GM23248 (cell line): ENCODE results near the gene KCTD20. TPM values are rescaled to one million over a fixed set of nuclear protein-coding genes. Genes with fewer than 3 reads are reported as not detected.

Source experiments
- DNase-seq: peaks from one replicate; pipeline ENCODE4 v3.0.0-alpha.2; 2015
- H2AFZ ChIP-seq: fragments of 200-600 bp; sonication (generic); 2 replicates; pipeline ENCODE4 v1.6.1; 2016; ENCODE audit warnings: antibody characterized with exemption
- H3F3A ChIP-seq: fragments of 200-600 bp; sonication (generic); 2 replicates; pipeline ENCODE4 v1.6.1; 2016; ENCODE audit warnings: mild to moderate bottlenecking, antibody characterized with exemption, mixed run types; ENCODE audit not compliant: insufficient read depth
- H3K27ac ChIP-seq: fragments of 200-600 bp; sonication (generic); 2 replicates; pipeline ENCODE4 v1.5.1; 2016; ENCODE audit warnings: mild to moderate bottlenecking
- H3K27me3 ChIP-seq: fragments of 200-600 bp; sonication (generic); replicated peaks from 2 replicates; pipeline ENCODE4 v1.6.1; 2016; ENCODE audit warnings: mild to moderate bottlenecking; ENCODE audit not compliant: insufficient read depth
- H3K36me3 ChIP-seq: fragments of 200-600 bp; sonication (generic); 2 replicates; pipeline ENCODE4 v1.6.1; 2016; ENCODE audit warnings: low read depth, mild to moderate bottlenecking
- H3K4me1 ChIP-seq: fragments of 200-600 bp; sonication (generic); 2 replicates; pipeline ENCODE4 v1.6.1; 2016; ENCODE audit warnings: mild to moderate bottlenecking; ENCODE audit not compliant: insufficient read depth
- H3K4me2 ChIP-seq: fragments of 200-600 bp; sonication (generic); one replicate; pipeline ENCODE4 v1.6.1; 2016; ENCODE audit warnings: mild to moderate bottlenecking; ENCODE audit not compliant: unreplicated experiment
- H3K4me3 ChIP-seq: fragments of 200-600 bp; sonication (generic); 2 replicates; pipeline ENCODE4 v1.5.1; 2016; ENCODE audit warnings: mild to moderate bottlenecking
- H3K79me2 ChIP-seq: fragments of 200-600 bp; sonication (generic); 2 replicates; pipeline ENCODE4 v1.6.1; 2016; ENCODE audit warnings: mild to moderate bottlenecking; ENCODE audit not compliant: insufficient read depth
- H3K9ac ChIP-seq: fragments of 200-600 bp; sonication (generic); 2 replicates; pipeline ENCODE4 v1.6.1; 2016; ENCODE audit warnings: mild to moderate bottlenecking
- H3K9me2 ChIP-seq: fragments of 200-600 bp; sonication (generic); 2 replicates; pipeline ENCODE4 v1.6.1; 2016; ENCODE audit warnings: mixed run types, mild to moderate bottlenecking, moderate library complexity; ENCODE audit not compliant: insufficient read depth
- H3K9me3 ChIP-seq: fragments of 200-600 bp; sonication (generic); one replicate; pipeline ENCODE4 v1.6.1; 2017; ENCODE audit warnings: low read depth
- H4K20me1 ChIP-seq: fragments of 200-600 bp; sonication (generic); 2 replicates; pipeline ENCODE4 v1.6.0; 2016; ENCODE audit not compliant: insufficient read depth
- EZH2 ChIP-seq: fragments of 200-600 bp; sonication (generic); IDR thresholded peaks from 2 replicates; pipeline ENCODE4 v1.6.1; 2018; ENCODE audit warnings: antibody characterized with exemption, mild to moderate bottlenecking; ENCODE audit not compliant: insufficient read depth, poor library complexity, severe bottlenecking
- EZH2phosphoT487 ChIP-seq: fragments of 200-600 bp; sonication (generic); IDR thresholded peaks from 2 replicates; pipeline ENCODE4 v1.6.1; 2018; ENCODE audit warnings: antibody characterized with exemption, moderate library complexity, mild to moderate bottlenecking, low read depth; ENCODE audit not compliant: insufficient read depth
- WGBS, 2 experiments: methylation state at CpG; one replicate each; pipeline ENCODE4 v1.1.6; 2015 to 2017; ENCODE audit warnings: low lambda C conversion rate in 2 of 2, low coverage in 1 of 2; ENCODE audit errors: missing lambda C conversion rate in 2 of 2; 5-methylcytosine and 5-hydroxymethylcytosine counted together
- in situ Hi-C: fragments of 300-500 bp; cut with MboI; formaldehyde crosslinking; loops from 2 replicates; pipeline ENCODE4 v1.15.0; 2020
- polyA plus RNA-seq: library from polyadenylated mRNA; unstranded; fragments of >200 nt; fragmentation: Nextera tagmentation; extraction: Ambion mirVana; gene quantifications from 2 replicates; pipeline ENCODE4 v1.2.1, GENCODE V29; 2016
- total RNA-seq: library from RNA; depleted of rRNA; stranded (reverse); fragments of >200 nt; shearing (Covaris generic); gene quantifications from 2 replicates; pipeline ENCODE4 v1.2.3, GENCODE V29; 2014

KCTD20 gene
- total and polyA plus RNA-seq, 2 experiments from 2014 or later, result 52.7 to 120 TPM

DNA sequence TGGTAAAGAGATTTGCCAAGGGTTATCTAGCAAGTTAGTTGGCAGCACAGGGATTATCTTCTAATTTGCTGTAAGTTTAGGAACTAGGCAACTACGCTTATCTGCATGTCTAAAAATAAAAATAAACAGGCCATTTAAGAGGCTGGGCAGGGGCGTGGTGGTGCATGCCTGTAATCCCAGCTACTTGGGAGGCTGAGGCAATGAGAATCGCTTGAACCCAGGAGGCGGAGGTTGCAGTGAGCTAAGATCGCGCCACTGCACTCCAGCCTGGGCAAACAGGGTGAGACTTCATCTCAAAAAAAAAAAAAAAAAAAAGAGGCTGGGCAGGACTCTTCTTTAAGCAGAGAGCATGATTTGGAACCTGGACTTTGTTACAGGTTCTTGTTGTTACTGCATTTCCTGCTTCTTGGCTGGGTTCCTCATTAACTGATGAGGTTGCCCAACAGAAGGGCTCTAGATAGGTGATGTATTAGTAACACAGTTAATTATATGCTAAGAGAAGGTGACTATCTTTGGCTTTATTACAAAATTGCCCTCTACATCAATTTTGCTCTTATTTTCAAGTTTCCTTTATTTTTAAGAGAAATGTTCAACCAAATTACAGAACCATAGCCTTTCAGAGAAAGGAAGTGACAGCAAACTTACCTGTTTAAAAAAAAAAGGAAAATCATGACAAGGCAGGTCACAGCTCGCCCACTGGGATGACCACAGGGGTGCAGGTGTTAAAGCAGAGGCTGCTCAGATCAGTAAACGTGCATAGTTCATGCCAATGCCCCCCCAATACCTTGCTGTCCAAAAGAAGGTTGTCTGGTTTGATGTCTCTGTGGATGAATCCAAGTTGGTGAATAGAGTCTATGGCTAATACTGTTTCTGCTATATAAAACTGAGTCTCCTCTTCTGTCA is 72.0 kb downstream of the KCTD20 start:
- no peak overlapping the region for H3K4me3 ChIP-seq
- no peaks in the 10 kb centered on the region for H3F3A ChIP-seq
- in situ Hi-C loops, result no loop called here
- no peaks in the 10 kb centered on the region for H3K9me3 ChIP-seq
- H3K9ac ChIP-seq, result no peak overlapping the region
- no peaks in the 10 kb centered on the region for H3K4me1 ChIP-seq
- no peaks in the 10 kb centered on the region for H4K20me1 ChIP-seq
- H3K79me2 ChIP-seq, result no peaks in the 10 kb centered on the region; the same call in 1 of the 2 replicates
- no peak overlapping the region for H2AFZ ChIP-seq
- no peak overlapping the region for H3K27ac ChIP-seq
- no peak for DNase-seq
- peaks cover 51% of the 10 kb centered on the region for H3K36me3 ChIP-seq
- no peak overlapping the region for H3K4me2 ChIP-seq
- WGBS, 2 experiments, result 98% methylated on average over 8 of the region's 8 CpGs
- no peaks in the 10 kb centered on the region for H3K27me3 ChIP-seq
- TF ChIP-seq EZH2phosphoT487 (no peak), EZH2 (no peak)
- no peaks in the 10 kb centered on the region for H3K9me2 ChIP-seq

DNA sequence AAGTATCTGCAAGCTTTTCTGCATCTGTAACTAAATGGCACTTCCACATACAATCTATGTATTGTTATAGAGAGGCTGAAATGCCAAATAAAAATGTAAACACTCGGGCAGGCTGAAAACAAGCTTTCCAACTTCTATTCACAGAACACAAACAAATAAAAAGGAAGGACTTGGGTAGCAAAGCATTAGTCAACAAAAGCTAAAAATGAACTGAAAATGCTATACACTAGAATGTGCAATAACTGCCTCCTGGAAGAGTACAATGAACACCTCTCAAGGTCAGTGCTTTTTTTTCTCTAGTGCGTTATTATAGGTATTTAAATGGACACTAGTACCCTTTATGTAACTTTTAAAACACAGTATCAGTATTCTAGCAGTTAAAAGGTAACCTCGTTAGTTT is 73.0 kb downstream of the KCTD20 start:
- Histone ChIP-seq H3K9ac (no peak overlapping the region), H2AFZ (no peak overlapping the region), H3K79me2 (no peaks in the 10 kb centered on the region; the same call in 1 of the 2 replicates), H4K20me1 (no peaks in the 10 kb centered on the region), H3K4me2 (no peak overlapping the region), H3F3A (no peaks in the 10 kb centered on the region), H3K4me1 (no peaks in the 10 kb centered on the region), H3K9me2 (no peaks in the 10 kb centered on the region), H3K36me3 (peaks cover 57% of the 10 kb centered on the region), H3K27ac (no peak overlapping the region), H3K27me3 (no peaks in the 10 kb centered on the region), H3K4me3 (no peak overlapping the region), H3K9me3 (no peaks in the 10 kb centered on the region)
- DNase-seq, result no peak
- WGBS, 2 experiments, result 94% methylated on average over 3 of the region's 3 CpGs
- no peak for TF ChIP-seq EZH2phosphoT487
- TF ChIP-seq EZH2, result no peak
- in situ Hi-C loops, result no loop called here

DNA sequence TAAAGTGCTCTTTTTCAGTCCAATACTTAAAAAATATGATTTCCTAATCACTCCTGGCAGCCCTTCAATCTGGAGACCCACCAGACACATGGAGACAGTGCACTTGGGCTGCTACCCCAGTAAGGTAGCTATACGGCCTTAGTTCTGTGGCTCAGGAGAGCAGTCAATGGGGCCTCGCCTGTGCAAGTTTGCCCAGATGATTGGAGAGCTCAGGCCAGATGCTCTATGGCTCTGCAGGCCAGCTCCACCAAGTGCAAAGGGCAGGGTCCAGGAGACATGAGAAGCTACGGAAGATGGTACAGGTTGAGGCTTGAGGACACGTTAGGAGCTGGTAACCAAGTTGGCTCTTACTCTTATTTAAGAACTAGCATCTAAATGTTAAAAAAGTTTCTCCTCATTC is 73.8 kb downstream of the KCTD20 start:
- no peaks in the 10 kb centered on the region; the same call in 1 of the 2 replicates for H3K79me2 ChIP-seq
- H3K9me2 ChIP-seq, result no peaks in the 10 kb centered on the region
- in situ Hi-C loops, result no loop called here
- no peaks in the 10 kb centered on the region for H3F3A ChIP-seq
- no peak overlapping the region for H3K4me2 ChIP-seq
- H3K4me1 ChIP-seq, result no peaks in the 10 kb centered on the region
- H3K27me3 ChIP-seq, result no peaks in the 10 kb centered on the region
- no peak for TF ChIP-seq EZH2
- TF ChIP-seq EZH2phosphoT487, result no peak
- H4K20me1 ChIP-seq, result no peaks in the 10 kb centered on the region
- no peak for DNase-seq
- peaks cover 64% of the 10 kb centered on the region for H3K36me3 ChIP-seq
- no peak overlapping the region for H3K27ac ChIP-seq
- WGBS, 2 experiments, result 76 to 80% methylated on average over 4 of the region's 4 CpGs
- no peak overlapping the region for H3K4me3 ChIP-seq
- no peak overlapping the region for H2AFZ ChIP-seq
- no peak overlapping the region for H3K9ac ChIP-seq
- no peaks in the 10 kb centered on the region for H3K9me3 ChIP-seq

GRCh38 chr6:36516988-36517387 is 74.2 kb downstream of the KCTD20 start:
- Histone ChIP-seq H3K27me3 (no peaks in the 10 kb centered on the region), H3K27ac (no peak overlapping the region), H4K20me1 (no peaks in the 10 kb centered on the region), H3K9me2 (no peaks in the 10 kb centered on the region), H3K4me1 (no peaks in the 10 kb centered on the region), H2AFZ (no peak overlapping the region), H3K36me3 (peaks cover 69% of the 10 kb centered on the region), H3K9ac (no peak overlapping the region), H3K79me2 (peaks cover 4% of the 10 kb centered on the region; the same call in 1 of the 2 replicates), H3K4me3 (no peak overlapping the region), H3K9me3 (no peaks in the 10 kb centered on the region), H3F3A (no peaks in the 10 kb centered on the region), H3K4me2 (no peak overlapping the region)
- in situ Hi-C loops, result no loop called here
- DNase-seq, result no peak
- no peak for TF ChIP-seq EZH2
- TF ChIP-seq EZH2phosphoT487, result no peak
